GM19452 (cell line): ENCODE data around the gene TNIP2.
"Not testable (repeated sequence)": the region's sequence is repeated elsewhere in the genome, so short reads cannot be mapped to it uniquely, and the experiment has no call there.

Experiments used
- ATAC-seq: cut with Tn5 transposase; IDR thresholded peaks from one replicate; pipeline ENCODE4 v1.9.1; 2021; ENCODE audit not compliant: unreplicated experiment

Gene TNIP2

GRCh38 chr4:2745516-2745915, 10.6 kb downstream of the TNIP2 start:
- no peak for ATAC-seq

GRCh38 chr4:2744576-2745270, 11.4 kb downstream of the TNIP2 start:
- no peak for ATAC-seq

- ATAC-seq, result no peak
Measured at GRCh38 chr4:2743518-2744445, 12.4 kb downstream of the TNIP2 start.

- no peak for ATAC-seq
Measured at GRCh38 chr4:2742823-2743517, 13.2 kb downstream of the TNIP2 start.

- no peak for ATAC-seq
Measured at GRCh38 chr4:2742081-2742822, 13.9 kb downstream of the TNIP2 start.

- no peak for ATAC-seq
Measured at GRCh38 chr4:2741626-2742025, 14.5 kb downstream of the TNIP2 start.

- ATAC-seq, result not testable (repeated sequence)
Measured at GRCh38 chr4:2738296-2738695, 17.8 kb downstream of the TNIP2 start.

- ATAC-seq, result no peak
Measured at GRCh38 chr4:2735869-2736268, 20.3 kb downstream of the TNIP2 start.

- ATAC-seq, result no peak
Measured at GRCh38 chr4:2734612-2735011, 21.5 kb downstream of the TNIP2 start.

- no peak for ATAC-seq
Measured at GRCh38 chr4:2733844-2734574, 22.1 kb downstream of the TNIP2 start.

GRCh38 chr4:2733001-2733843, 22.9 kb downstream of the TNIP2 start:
- ATAC-seq, result no peak

- no peak for ATAC-seq
Measured at GRCh38 chr4:2732526-2732925, 23.6 kb downstream of the TNIP2 start.

GRCh38 chr4:2731907-2732317, 24.2 kb downstream of the TNIP2 start:
- no peak for ATAC-seq

GRCh38 chr4:2729533-2729875, 26.6 kb downstream of the TNIP2 start:
- no peak for ATAC-seq

GRCh38 chr4:2728806-2729532, 27.2 kb downstream of the TNIP2 start:
- no peak for ATAC-seq

GRCh38 chr4:2728221-2728620, 27.9 kb downstream of the TNIP2 start:
- ATAC-seq, result no peak

GRCh38 chr4:2726881-2727280, 29.3 kb downstream of the TNIP2 start:
- not testable (repeated sequence) for ATAC-seq

GRCh38 chr4:2725380-2725779, 30.8 kb downstream of the TNIP2 start:
- ATAC-seq, result no peak

GRCh38 chr4:2723751-2724150, 32.4 kb downstream of the TNIP2 start:
- ATAC-seq, result no peak
